Astrocyte (in vitro differentiated cells and primary cell): ENCODE results near the gene GOLGA5. TPM values are rescaled to one million over a fixed set of nuclear protein-coding genes. Genes with fewer than 3 reads are reported as not detected.
"Not testable (repeated sequence)": the region's sequence is repeated elsewhere in the genome, so short reads cannot be mapped to it uniquely, and the experiment has no call there.

Source experiments
- DNase-seq: peaks from one replicate; pipeline ENCODE4 v3.0.0-alpha.2; 2010; ENCODE audit warnings: low read depth
- FAIRE-seq: peaks from 2 replicates; lab custom pipeline; 2011; peaks lifted over from hg19 to GRCh38; lab: Jason Lieb, UNC
- H2AFZ ChIP-seq: 2 replicates; pipeline ENCODE4 v1.6.0; 2012; ENCODE audit warnings: low read depth, low read length, inconsistent platforms
- H3K27ac ChIP-seq: 2 replicates; pipeline ENCODE4 v1.5.1; 2011; ENCODE audit warnings: low read depth, low read length, inconsistent platforms
- H3K27me3 ChIP-seq: 2 replicates; pipeline ENCODE4 v1.6.0; 2011; ENCODE audit warnings: low read length, inconsistent platforms; ENCODE audit not compliant: insufficient read depth
- H3K36me3 ChIP-seq: 2 replicates; pipeline ENCODE4 v1.5.1; 2011; ENCODE audit warnings: low read length, inconsistent platforms; ENCODE audit not compliant: insufficient read depth
- H3K4me1 ChIP-seq: 2 replicates; pipeline ENCODE4 v1.5.1; 2011; ENCODE audit warnings: low read length, inconsistent platforms; ENCODE audit not compliant: insufficient read depth
- H3K4me2 ChIP-seq: 2 replicates; pipeline ENCODE4 v1.6.0; 2012; ENCODE audit warnings: low read length, inconsistent platforms
- H3K4me3 ChIP-seq: 2 replicates; pipeline ENCODE4 v1.5.1; 2011; ENCODE audit warnings: low read depth, mild to moderate bottlenecking, low read length, inconsistent platforms; ENCODE audit not compliant: insufficient read depth
- H3K79me2 ChIP-seq: 2 replicates; pipeline ENCODE4 v1.6.0; 2012; ENCODE audit warnings: mild to moderate bottlenecking, low read length, inconsistent platforms; ENCODE audit not compliant: insufficient read depth
- H3K9ac ChIP-seq: 2 replicates; pipeline ENCODE4 v1.6.0; 2012; ENCODE audit warnings: mild to moderate bottlenecking, low read length, inconsistent platforms
- H3K9me3 ChIP-seq: 2 replicates; pipeline ENCODE4 v1.5.1; 2012; ENCODE audit warnings: low read depth, mild to moderate bottlenecking, low read length, inconsistent platforms; ENCODE audit not compliant: insufficient read depth
- H4K20me1 ChIP-seq: 2 replicates; pipeline ENCODE4 v1.6.0; 2012; ENCODE audit warnings: low read length, inconsistent platforms; ENCODE audit not compliant: insufficient read depth
- H3K27ac Mint-ChIP-seq: one replicate; pipeline ENCODE4 v1.8.0; 2021; ENCODE audit warnings: mild to moderate bottlenecking, mixed read lengths; ENCODE audit not compliant: unreplicated experiment
- H3K27me3 Mint-ChIP-seq: one replicate; pipeline ENCODE4 v1.8.0; 2021; ENCODE audit warnings: low read depth, mixed read lengths; ENCODE audit not compliant: unreplicated experiment
- H3K36me3 Mint-ChIP-seq: one replicate; pipeline ENCODE4 v1.8.0; 2021; ENCODE audit warnings: low read depth, mixed read lengths; ENCODE audit not compliant: unreplicated experiment
- H3K4me1 Mint-ChIP-seq: one replicate; pipeline ENCODE4 v1.8.0; 2021; ENCODE audit warnings: low read depth, mixed read lengths; ENCODE audit not compliant: unreplicated experiment
- H3K4me3 Mint-ChIP-seq: one replicate; pipeline ENCODE4 v1.8.0; 2021; ENCODE audit warnings: mild to moderate bottlenecking, moderate library complexity, mixed read lengths; ENCODE audit not compliant: unreplicated experiment
- H3K9me3 Mint-ChIP-seq: one replicate; pipeline ENCODE4 v1.8.0; 2021; ENCODE audit warnings: mild to moderate bottlenecking, mixed read lengths; ENCODE audit not compliant: unreplicated experiment
- EZH2 ChIP-seq: IDR thresholded peaks from 2 replicates; pipeline ENCODE4 v1.6.1; 2012; ENCODE audit warnings: mild to moderate bottlenecking, low read length, inconsistent platforms; ENCODE audit not compliant: insufficient read depth
- total RNA-seq: library from RNA; stranded (reverse); gene quantifications from 2 replicates; pipeline ENCODE4 v1.2.1, GENCODE V29; 2021
- TF ChIP-seq, protein P1 (sequence below): IDR thresholded peaks from 2 replicates; pipeline ENCODE4 v1.5.1; 2011; ENCODE audit warnings: low read depth, mild to moderate bottlenecking, inconsistent platforms, low read length, moderate library complexity; ENCODE audit not compliant: insufficient read depth

Gene GOLGA5
- total RNA-seq, 1 donor from 2014 or later: 43.1 TPM

DNA sequence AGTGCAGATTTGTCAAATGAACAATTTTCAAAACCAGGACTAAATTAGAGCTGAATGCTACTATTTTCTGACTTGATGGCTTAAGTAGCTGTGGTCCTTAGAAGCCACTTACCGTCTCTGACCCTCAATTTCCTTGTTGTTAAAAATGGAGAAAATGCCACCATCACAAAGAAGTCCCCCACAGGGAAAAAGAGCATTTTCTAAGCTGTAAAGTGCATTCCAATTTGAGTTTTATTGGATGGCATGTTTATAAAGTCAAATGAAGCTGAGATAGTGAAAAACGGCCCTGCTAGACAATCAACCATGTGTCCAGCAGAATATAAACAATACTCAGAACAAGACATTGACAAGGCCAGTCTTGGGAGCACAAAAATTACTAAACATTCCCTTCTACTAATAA, 53.6 kb downstream of the GOLGA5 start:
- no peaks in the 10 kb centered on the region for H3K36me3 ChIP-seq
- no peak overlapping the region for H2AFZ ChIP-seq
- Mint-ChIP-seq H3K27ac (no peak overlapping the region), H3K27me3 (no peaks in the 10 kb centered on the region), H3K9me3 (peaks cover 14% of the 10 kb centered on the region), H3K4me1 (peaks cover 8% of the 10 kb centered on the region), H3K36me3 (peaks cover 10% of the 10 kb centered on the region), H3K4me3 (no peak overlapping the region)
- FAIRE-seq: no peak
- no peak for DNase-seq
- H3K4me2 ChIP-seq: no peak overlapping the region
- H3K27ac ChIP-seq: no peak overlapping the region
- H3K4me3 ChIP-seq: no peak overlapping the region
- no peaks in the 10 kb centered on the region for H4K20me1 ChIP-seq
- peaks cover 5% of the 10 kb centered on the region for H3K4me1 ChIP-seq
- TF ChIP-seq, protein P1, sequence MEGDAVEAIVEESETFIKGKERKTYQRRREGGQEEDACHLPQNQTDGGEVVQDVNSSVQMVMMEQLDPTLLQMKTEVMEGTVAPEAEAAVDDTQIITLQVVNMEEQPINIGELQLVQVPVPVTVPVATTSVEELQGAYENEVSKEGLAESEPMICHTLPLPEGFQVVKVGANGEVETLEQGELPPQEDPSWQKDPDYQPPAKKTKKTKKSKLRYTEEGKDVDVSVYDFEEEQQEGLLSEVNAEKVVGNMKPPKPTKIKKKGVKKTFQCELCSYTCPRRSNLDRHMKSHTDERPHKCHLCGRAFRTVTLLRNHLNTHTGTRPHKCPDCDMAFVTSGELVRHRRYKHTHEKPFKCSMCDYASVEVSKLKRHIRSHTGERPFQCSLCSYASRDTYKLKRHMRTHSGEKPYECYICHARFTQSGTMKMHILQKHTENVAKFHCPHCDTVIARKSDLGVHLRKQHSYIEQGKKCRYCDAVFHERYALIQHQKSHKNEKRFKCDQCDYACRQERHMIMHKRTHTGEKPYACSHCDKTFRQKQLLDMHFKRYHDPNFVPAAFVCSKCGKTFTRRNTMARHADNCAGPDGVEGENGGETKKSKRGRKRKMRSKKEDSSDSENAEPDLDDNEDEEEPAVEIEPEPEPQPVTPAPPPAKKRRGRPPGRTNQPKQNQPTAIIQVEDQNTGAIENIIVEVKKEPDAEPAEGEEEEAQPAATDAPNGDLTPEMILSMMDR: no peak
- TF ChIP-seq EZH2: no peak
- no peak overlapping the region for H3K9ac ChIP-seq
- H3K9me3 ChIP-seq: no peaks in the 10 kb centered on the region
- no peaks in the 10 kb centered on the region for H3K79me2 ChIP-seq
- no peaks in the 10 kb centered on the region for H3K27me3 ChIP-seq

DNA sequence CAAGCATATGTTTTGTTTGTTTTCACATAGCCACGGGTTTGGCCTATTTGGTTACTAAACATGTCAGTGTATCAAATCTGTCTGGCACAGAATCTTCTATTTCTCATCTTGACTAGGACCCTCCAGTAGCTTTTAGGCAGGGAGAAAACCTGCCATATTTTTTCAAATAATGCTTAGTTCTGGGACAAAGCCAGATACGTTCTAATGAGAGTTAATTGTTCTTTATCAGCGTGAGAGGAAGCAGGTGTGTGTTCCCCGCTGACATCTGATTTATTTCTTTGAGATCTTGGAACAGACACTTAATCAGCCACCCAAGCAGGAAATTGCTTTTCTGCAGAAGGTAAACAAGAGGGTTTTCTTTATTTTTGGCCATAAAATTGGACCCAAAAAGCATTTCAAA, 54.8 kb downstream of the GOLGA5 start:
- Histone ChIP-seq H3K79me2 (no peaks in the 10 kb centered on the region), H3K4me3 (no peak overlapping the region), H3K27ac (no peak overlapping the region), H3K27me3 (no peaks in the 10 kb centered on the region), H3K4me1 (peaks cover 5% of the 10 kb centered on the region), H3K4me2 (no peak overlapping the region), H3K9me3 (no peaks in the 10 kb centered on the region), H3K9ac (no peak overlapping the region), H2AFZ (no peak overlapping the region), H3K36me3 (no peaks in the 10 kb centered on the region), H4K20me1 (no peaks in the 10 kb centered on the region)
- Mint-ChIP-seq H3K4me1 (peaks cover 8% of the 10 kb centered on the region), H3K27ac (no peak overlapping the region), H3K27me3 (peaks cover 4% of the 10 kb centered on the region), H3K36me3 (peaks cover 7% of the 10 kb centered on the region), H3K9me3 (peaks cover 16% of the 10 kb centered on the region), H3K4me3 (no peak overlapping the region)
- TF ChIP-seq, protein P1: no peak
- TF ChIP-seq EZH2: no peak
- FAIRE-seq: no peak
- DNase-seq: no peak

DNA sequence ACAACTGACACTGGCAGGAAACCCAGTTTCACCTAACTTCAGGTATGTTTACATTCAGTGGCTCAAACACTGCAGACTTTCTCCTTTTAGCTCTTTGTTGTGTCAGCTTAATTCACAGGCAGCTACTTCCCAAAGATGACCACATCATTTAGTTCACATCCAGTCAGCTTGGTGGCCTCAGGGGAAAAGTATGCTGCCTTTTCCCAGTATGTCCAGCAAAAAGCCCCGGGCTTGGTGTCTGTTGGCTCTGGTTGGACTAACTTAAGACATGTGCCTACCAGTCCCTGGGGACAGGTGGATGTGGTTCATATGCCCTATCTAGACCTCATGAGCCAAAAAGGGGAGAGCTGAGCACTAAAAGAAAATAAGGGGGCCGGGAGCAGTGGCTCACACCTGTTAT, 56.4 kb downstream of the GOLGA5 start:
- peaks cover 5% of the 10 kb centered on the region for H3K4me1 ChIP-seq
- no peak for FAIRE-seq
- H3K79me2 ChIP-seq: no peaks in the 10 kb centered on the region
- peaks cover 21% of the 10 kb centered on the region for H3K9me3 Mint-ChIP-seq
- H3K27me3 ChIP-seq: no peaks in the 10 kb centered on the region
- no peaks in the 10 kb centered on the region for H4K20me1 ChIP-seq
- H3K4me3 Mint-ChIP-seq: no peak overlapping the region
- H3K27ac Mint-ChIP-seq: no peak overlapping the region
- H3K36me3 ChIP-seq: no peaks in the 10 kb centered on the region
- TF ChIP-seq EZH2: no peak
- TF ChIP-seq, protein P1: no peak
- H3K27me3 Mint-ChIP-seq: peaks cover 13% of the 10 kb centered on the region
- H2AFZ ChIP-seq: no peak overlapping the region
- H3K36me3 Mint-ChIP-seq: peaks cover 5% of the 10 kb centered on the region
- H3K4me1 Mint-ChIP-seq: peaks cover 8% of the 10 kb centered on the region
- no peak overlapping the region for H3K4me3 ChIP-seq
- no peak overlapping the region for H3K9ac ChIP-seq
- H3K27ac ChIP-seq: no peak overlapping the region
- H3K4me2 ChIP-seq: no peak overlapping the region
- peak; percentile 18 for DNase-seq
- no peaks in the 10 kb centered on the region for H3K9me3 ChIP-seq

GRCh38 chr14:92853136-92853535, 59.0 kb downstream of the GOLGA5 start:
- H2AFZ ChIP-seq, H3K4me3 ChIP-seq, H3K36me3 Mint-ChIP-seq, H3K27me3 ChIP-seq, H3K4me1 ChIP-seq, H4K20me1 ChIP-seq, H3K27ac ChIP-seq, FAIRE-seq, DNase-seq, H3K4me1 Mint-ChIP-seq, H3K4me2 ChIP-seq, H3K36me3 ChIP-seq, H3K79me2 ChIP-seq, H3K9me3 ChIP-seq, H3K9ac ChIP-seq, H3K27ac Mint-ChIP-seq, H3K4me3 Mint-ChIP-seq: not testable (repeated sequence)
- H3K27me3 Mint-ChIP-seq: peaks cover 14% of the 10 kb centered on the region
- peaks cover 21% of the 10 kb centered on the region for H3K9me3 Mint-ChIP-seq
